SK-N-SH (cell line): ENCODE results near the gene VPS33A. TPM values are rescaled to one million over a fixed set of nuclear protein-coding genes. Genes with fewer than 3 reads are reported as not detected.
A peak's percentile ranks its signal among the peaks of the same experiment; 100 is the strongest.

Experiments
- CTCF ChIA-PET: fragments of 300-600, 350-600 bp; formaldehyde crosslinking; extraction: SDS; loops from one replicate; lab custom pipeline; 2021; lab: Yijun Ruan, JAX
- POLR2A ChIA-PET: fragments of 350-600 bp; sonication (Branson Sonifier 250); formaldehyde crosslinking; extraction: SDS; loops from one replicate; lab custom pipeline; 2020; ENCODE audit warnings: antibody characterized with exemption, inconsistent platforms; lab: Yijun Ruan, JAX
- DNase-seq: peaks from one replicate; pipeline ENCODE4 v3.0.0; 2012
- H2AFZ ChIP-seq: fragments of 200-600 bp; sonication (generic); 2 replicates; pipeline ENCODE4 v1.8.1; 2016; ENCODE audit warnings: antibody characterized with exemption, mild to moderate bottlenecking, low read depth
- H3F3A ChIP-seq: fragments of 200-600 bp; sonication (generic); replicated peaks from 2 replicates; pipeline ENCODE3; 2016; ENCODE audit warnings: antibody characterized with exemption, mild to moderate bottlenecking; ENCODE audit not compliant: insufficient read depth
- H3K27ac ChIP-seq, 2 experiments: fragments of 200-500 bp in 1 of 2; fragments of 200-600 bp in 1 of 2; sonication (Bioruptor generic) in 1 of 2; sonication (generic), shearing (Covaris generic) in 1 of 2; 2 replicates each; pipeline versions ENCODE4 v1.5.1 to v1.6.1; 2014 to 2016; ENCODE audit warnings: low read depth in 2 of 2, inconsistent platforms in 1 of 2, low read length in 1 of 2, mild to moderate bottlenecking in 1 of 2, mixed read lengths in 1 of 2
- H3K27me3 ChIP-seq: fragments of 200-600 bp; sonication (generic), shearing (Covaris generic); 2 replicates; pipeline ENCODE4 v1.6.1; 2016; ENCODE audit warnings: mixed run types; ENCODE audit not compliant: insufficient read depth
- H3K36me3 ChIP-seq, 2 experiments: fragments of 200-500 bp in 1 of 2; fragments of 200-600 bp in 1 of 2; sonication (Bioruptor generic) in 1 of 2; sonication (generic) in 1 of 2; replicated peaks in 1 of 2; 2 replicates each; pipeline versions ENCODE3 to v1.5.1; 2014 to 2016; ENCODE audit warnings: low read length in 1 of 2, mild to moderate bottlenecking in 1 of 2; ENCODE audit not compliant: insufficient read depth in 2 of 2, control insufficient read depth in 1 of 2
- H3K4me1 ChIP-seq, 2 experiments: fragments of 200-500 bp in 1 of 2; fragments of 200-600 bp in 1 of 2; sonication (Bioruptor generic) in 1 of 2; sonication (generic), shearing (Covaris generic) in 1 of 2; 2 replicates each; pipeline versions ENCODE4 v1.5.1 to v1.6.1; 2014 to 2016; ENCODE audit warnings: low read depth in 1 of 2, low read length in 1 of 2, mixed run types in 1 of 2; ENCODE audit not compliant: insufficient read depth in 2 of 2, control insufficient read depth in 1 of 2
- H3K4me2 ChIP-seq: fragments of 200-600 bp; sonication (generic), shearing (Covaris generic); 2 replicates; pipeline ENCODE4 v1.6.1; 2017; ENCODE audit warnings: mixed run types
- H3K4me3 ChIP-seq, 2 experiments: fragments of 200-500 bp in 1 of 2; fragments of 200-600 bp in 1 of 2; sonication (Bioruptor generic) in 1 of 2; sonication (generic), shearing (Covaris generic) in 1 of 2; 2 replicates each; pipeline versions ENCODE4 v1.5.1 to v1.8.1; 2014 to 2016; ENCODE audit warnings: low read depth in 2 of 2, inconsistent platforms in 1 of 2, low read length in 1 of 2, mild to moderate bottlenecking in 1 of 2, mixed read lengths in 1 of 2, moderate library complexity in 1 of 2
- H3K79me2 ChIP-seq: fragments of 200-600 bp; sonication (generic); 2 replicates; pipeline ENCODE4 v1.8.1; 2017; ENCODE audit warnings: mild to moderate bottlenecking; ENCODE audit not compliant: insufficient read depth
- H3K9ac ChIP-seq: fragments of 200-600 bp; sonication (generic); 2 replicates; pipeline ENCODE4 v1.6.1; 2017; ENCODE audit warnings: mixed run types
- H3K9me2 ChIP-seq: fragments of 200-600 bp; sonication (generic); 2 replicates; pipeline ENCODE4 v1.6.1; 2017; ENCODE audit warnings: mixed run types
- H3K9me3 ChIP-seq: fragments of 200-600 bp; sonication (generic); 2 replicates; pipeline ENCODE4 v1.6.1; 2017; ENCODE audit warnings: mixed run types, mild to moderate bottlenecking, moderate library complexity
- H4K20me1 ChIP-seq: fragments of 200-600 bp; sonication (generic); 2 replicates; pipeline ENCODE4 v1.6.1; 2017; ENCODE audit warnings: mild to moderate bottlenecking, mixed run types; ENCODE audit not compliant: insufficient read depth
- CHD2 ChIP-seq: fragments of 150-350 bp; IDR thresholded peaks from 2 replicates; pipeline ENCODE4 v1.6.1; 2018; ENCODE audit warnings: low read length; ENCODE audit not compliant: partially characterized antibody
- CTCF ChIP-seq: fragments of 200-600 bp; sonication (generic); IDR thresholded peaks from 2 replicates; pipeline ENCODE4 v1.6.1; 2017; ENCODE audit warnings: antibody characterized with exemption, mild to moderate bottlenecking, moderate library complexity
- ELF1 ChIP-seq: IDR thresholded peaks from 2 replicates; pipeline ENCODE4 v1.4.0; 2012
- EP300 ChIP-seq, 2 experiments: IDR thresholded peaks; 2 replicates each; pipeline versions ENCODE4 v1.4.0 to v1.6.1; 2012; ENCODE audit warnings: borderline replicate concordance in 1 of 2, low read depth in 1 of 2, low read length in 1 of 2
- FOSL2 ChIP-seq: IDR thresholded peaks from 2 replicates; pipeline ENCODE4 v1.4.0; 2012; ENCODE audit warnings: low read depth, mild to moderate bottlenecking, moderate library complexity, borderline replicate concordance
- FOXM1 ChIP-seq: IDR thresholded peaks from 2 replicates; pipeline ENCODE4 v1.4.0; 2012; ENCODE audit warnings: low read depth, mild to moderate bottlenecking
- MXI1 ChIP-seq: IDR thresholded peaks from 2 replicates; pipeline ENCODE4 v1.6.1; 2012; ENCODE audit warnings: mild to moderate bottlenecking, low read depth, low read length, improper control_type of control experiment
- NRF1 ChIP-seq: IDR thresholded peaks from 2 replicates; pipeline ENCODE4 v1.6.1; 2012; ENCODE audit warnings: low read depth, mild to moderate bottlenecking, low read length
- PBX3 ChIP-seq: IDR thresholded peaks from 2 replicates; pipeline ENCODE4; 2012
- RAD21 ChIP-seq: IDR thresholded peaks from 2 replicates; pipeline ENCODE4 v1.6.1; 2012; ENCODE audit warnings: mild to moderate bottlenecking, low read length
- RFX5 ChIP-seq: IDR thresholded peaks from 2 replicates; pipeline ENCODE4 v1.6.1; 2012; ENCODE audit warnings: mild to moderate bottlenecking, improper control_type of control experiment, low read length
- RXRA ChIP-seq: IDR thresholded peaks from 2 replicates; pipeline ENCODE4 v1.4.0; 2012; ENCODE audit warnings: low read depth, mild to moderate bottlenecking, borderline replicate concordance
- SIN3A ChIP-seq: IDR thresholded peaks from 2 replicates; pipeline ENCODE4 v1.6.1; 2012; ENCODE audit warnings: low read depth, mild to moderate bottlenecking, low read length, moderate library complexity, borderline replicate concordance
- SMC3 ChIP-seq: IDR thresholded peaks from 2 replicates; pipeline ENCODE4 v1.6.1; 2012; ENCODE audit warnings: low read depth, low read length, improper control_type of control experiment
- USF1 ChIP-seq: IDR thresholded peaks from 2 replicates; pipeline ENCODE4 v1.4.0; 2012; ENCODE audit warnings: low read depth, borderline replicate concordance
- YY1 ChIP-seq: IDR thresholded peaks from 2 replicates; pipeline ENCODE4 v1.4.0; 2012; ENCODE audit warnings: low read depth, mild to moderate bottlenecking
- WGBS: methylation state at CpG from one replicate; pipeline ENCODE4 v1.1.6; 2017; ENCODE audit warnings: low lambda C conversion rate; 5-methylcytosine and 5-hydroxymethylcytosine counted together
- polyA plus RNA-seq, 3 experiments: library from polyadenylated mRNA; depleted of rRNA; stranded (reverse); fragments of >200 nt; gene quantifications; 2 replicates each; pipeline ENCODE4 v1.2.3, GENCODE V29; 2012
- TF ChIP-seq, protein P1 (sequence below): IDR thresholded peaks from 2 replicates; pipeline ENCODE4 v1.6.1; 2012; ENCODE audit warnings: mild to moderate bottlenecking, low read depth, low read length, moderate library complexity
- TF ChIP-seq, protein P2 (sequence below): IDR thresholded peaks from 2 replicates; pipeline ENCODE4 v1.4.0; 2012; ENCODE audit warnings: low read depth

VPS33A gene
- polyA plus RNA-seq, 1 of the 3 experiments (the other 2 are of a cell fraction): 17.0 TPM

DNA sequence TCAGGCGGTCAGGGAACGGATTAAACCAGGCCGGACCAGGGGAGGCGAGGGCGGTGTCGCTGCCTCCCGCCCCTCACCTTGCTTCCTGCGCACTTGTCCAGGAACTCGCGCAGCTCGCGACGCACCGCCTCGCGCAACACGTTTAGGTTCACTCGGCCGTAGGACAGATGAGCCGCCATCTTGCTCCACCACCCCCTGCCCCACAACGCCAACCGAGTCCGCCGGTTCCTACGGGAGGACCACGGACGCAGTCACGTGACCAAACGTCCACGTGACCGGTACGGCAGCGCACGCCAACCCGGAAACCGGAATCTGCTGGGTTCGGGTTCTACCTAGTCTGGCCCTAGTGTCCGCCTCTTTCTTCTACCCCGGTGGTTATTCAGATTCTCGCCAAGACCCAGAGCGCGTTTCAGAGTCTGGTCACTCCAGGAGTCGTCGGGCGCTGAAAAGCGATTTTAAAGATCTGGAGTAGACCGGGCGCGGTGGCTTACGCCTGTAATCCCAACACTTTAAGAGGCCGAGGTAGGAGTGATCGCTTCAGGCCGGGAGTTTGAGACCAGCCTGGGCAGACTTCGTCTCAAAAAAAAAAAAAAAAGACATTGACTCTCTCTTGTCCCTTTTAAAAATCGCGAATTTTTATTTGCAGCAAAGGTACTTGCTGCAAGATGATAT is at the start of gene VPS33A (continued):
- TF ChIP-seq USF1: peak; percentile 100
- no peak for TF ChIP-seq SMC3
- TF ChIP-seq SIN3A: peak; percentile 100
- TF ChIP-seq CHD2: peak; percentile 86
- TF ChIP-seq RXRA: no peak
- TF ChIP-seq MXI1: peak; percentile 81
- TF ChIP-seq RFX5: no peak
- no peak for TF ChIP-seq CTCF
- TF ChIP-seq YY1: peak; percentile 90
- TF ChIP-seq RAD21: no peak

GRCh38 chr12:122312926-122313325 is 46.6 kb upstream of the VPS33A start:
- Histone ChIP-seq H3K27ac (no peak overlapping the region), H3K4me1 (peaks cover 11 to 14% of the 10 kb centered on the region in 2 experiments; a peak in 3 of 4 replicates), H2AFZ (no peak overlapping the region), H3K79me2 (no peaks in the 10 kb centered on the region), H3K4me3 (no peak overlapping the region), H4K20me1 (no peaks in the 10 kb centered on the region), H3K9me3 (no peaks in the 10 kb centered on the region), H3K9ac (no peak overlapping the region), H3K9me2 (no peaks in the 10 kb centered on the region), H3K27me3 (no peaks in the 10 kb centered on the region), H3K36me3 (peaks cover 20 to 31% of the 10 kb centered on the region in 2 experiments), H3K4me2 (no peak overlapping the region), H3F3A (peaks cover 20% of the 10 kb centered on the region)
- TF ChIP-seq RAD21 (no peak), CHD2 (no peak), PBX3 (no peak), FOSL2 (no peak), NRF1 (no peak), MXI1 (no peak), FOXM1 (no peak), RFX5 (no peak), ELF1 (no peak), EP300 (IDR thresholded peaks at IDR 0.05; ENCODE audit: borderline replicate concordance in 1 of 2, low read depth in 1 of 2, low read length in 1 of 2) (no peak)
- TF ChIP-seq, protein P1, sequence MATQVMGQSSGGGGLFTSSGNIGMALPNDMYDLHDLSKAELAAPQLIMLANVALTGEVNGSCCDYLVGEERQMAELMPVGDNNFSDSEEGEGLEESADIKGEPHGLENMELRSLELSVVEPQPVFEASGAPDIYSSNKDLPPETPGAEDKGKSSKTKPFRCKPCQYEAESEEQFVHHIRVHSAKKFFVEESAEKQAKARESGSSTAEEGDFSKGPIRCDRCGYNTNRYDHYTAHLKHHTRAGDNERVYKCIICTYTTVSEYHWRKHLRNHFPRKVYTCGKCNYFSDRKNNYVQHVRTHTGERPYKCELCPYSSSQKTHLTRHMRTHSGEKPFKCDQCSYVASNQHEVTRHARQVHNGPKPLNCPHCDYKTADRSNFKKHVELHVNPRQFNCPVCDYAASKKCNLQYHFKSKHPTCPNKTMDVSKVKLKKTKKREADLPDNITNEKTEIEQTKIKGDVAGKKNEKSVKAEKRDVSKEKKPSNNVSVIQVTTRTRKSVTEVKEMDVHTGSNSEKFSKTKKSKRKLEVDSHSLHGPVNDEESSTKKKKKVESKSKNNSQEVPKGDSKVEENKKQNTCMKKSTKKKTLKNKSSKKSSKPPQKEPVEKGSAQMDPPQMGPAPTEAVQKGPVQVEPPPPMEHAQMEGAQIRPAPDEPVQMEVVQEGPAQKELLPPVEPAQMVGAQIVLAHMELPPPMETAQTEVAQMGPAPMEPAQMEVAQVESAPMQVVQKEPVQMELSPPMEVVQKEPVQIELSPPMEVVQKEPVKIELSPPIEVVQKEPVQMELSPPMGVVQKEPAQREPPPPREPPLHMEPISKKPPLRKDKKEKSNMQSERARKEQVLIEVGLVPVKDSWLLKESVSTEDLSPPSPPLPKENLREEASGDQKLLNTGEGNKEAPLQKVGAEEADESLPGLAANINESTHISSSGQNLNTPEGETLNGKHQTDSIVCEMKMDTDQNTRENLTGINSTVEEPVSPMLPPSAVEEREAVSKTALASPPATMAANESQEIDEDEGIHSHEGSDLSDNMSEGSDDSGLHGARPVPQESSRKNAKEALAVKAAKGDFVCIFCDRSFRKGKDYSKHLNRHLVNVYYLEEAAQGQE: no peak
- TF ChIP-seq, protein P2, sequence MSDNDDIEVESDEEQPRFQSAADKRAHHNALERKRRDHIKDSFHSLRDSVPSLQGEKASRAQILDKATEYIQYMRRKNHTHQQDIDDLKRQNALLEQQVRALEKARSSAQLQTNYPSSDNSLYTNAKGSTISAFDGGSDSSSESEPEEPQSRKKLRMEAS: no peak
- ChIA-PET POLR2A (interaction anchor here (0.5 kb wide), 1 partner anchor 516 kb away, joined by 3 read pairs; no protein-coding TSS in a partner anchor), CTCF (interaction anchor here (1.7 kb wide), 1 partner anchor 10 kb away, joined by 9 read pairs; no protein-coding TSS in a partner anchor)
- 96% methylated on average over 5 of the region's 5 CpGs for WGBS
- DNase-seq: no peak
